Measurements from ENCODE around the gene TXLNA. TPM values are rescaled to one million over a fixed set of nuclear protein-coding genes. Genes with fewer than 3 reads are reported as not detected.

The TXLNA gene
- total RNA-seq, 1 experiment from 2014 or later, result 67.3 TPM

GRCh38 chr1:32159189-32159588, 20.3 kb upstream of the TXLNA start:
- Histone ChIP-seq H3T11ph (ENCODE audit: low read length) (no peak overlapping the region), H4K91ac (ENCODE audit: insufficient read length, low read depth, low read length) (no peak overlapping the region), H2BK120ac (ENCODE audit: low read depth, low read length, poor library complexity, severe bottlenecking) (no peak overlapping the region), H4K20me1 (ENCODE audit: control insufficient read depth, insufficient read depth, insufficient read length) (no peaks in the 10 kb centered on the region), H2BK12ac (ENCODE audit: insufficient read length, low read depth, low read length) (no peak overlapping the region), H2BK20ac (ENCODE audit: low read depth, low read length, poor library complexity, severe bottlenecking) (no peak overlapping the region), H3K4ac (ENCODE audit: low read depth, low read length) (no peak overlapping the region), H3K18ac (ENCODE audit: insufficient read length, low read depth, low read length) (no peak overlapping the region), H3K56ac (ENCODE audit: insufficient read length, low read depth, low read length) (no peak overlapping the region), H3K23ac (ENCODE audit: insufficient read length, low read depth, low read length) (no peak overlapping the region), H2BK15ac (ENCODE audit: low read depth, low read length) (no peak overlapping the region), H3K4me1 (ENCODE audit: insufficient read depth, low read length) (no peaks in the 10 kb centered on the region), H2AK5ac (ENCODE audit: insufficient read length, low read length) (no peak overlapping the region), H3K79me1 (ENCODE audit: insufficient read depth, low read depth, low read length, poor library complexity, severe bottlenecking) (no peaks in the 10 kb centered on the region), H3K79me2 (ENCODE audit: insufficient read depth, low read length) (no peaks in the 10 kb centered on the region), H3K14ac (ENCODE audit: insufficient read depth, low read length) (no peak overlapping the region), H3K27me3 (ENCODE audit: insufficient read depth, low read length) (no peaks in the 10 kb centered on the region), H4K8ac (replicated peaks; ENCODE audit: insufficient read length, low read depth, low read length) (no peak overlapping the region), H3K27ac (ENCODE audit: insufficient read length, low read depth, low read length) (no peak overlapping the region), H3K9ac (ENCODE audit: extremely low read depth, insufficient read length, low read length) (no peak overlapping the region), H4K5ac (ENCODE audit: insufficient read length, low read depth, low read length) (no peak overlapping the region), H2AFZ (ENCODE audit: low read length) (no peak overlapping the region), H3K9me3 (ENCODE audit: control insufficient read depth, low read depth, low read length) (no peaks in the 10 kb centered on the region), H3K4me2 (ENCODE audit: insufficient read depth, insufficient read length, low read length) (no peak overlapping the region), H3K23me2 (ENCODE audit: insufficient read length, low read depth, low read length, poor library complexity, severe bottlenecking) (no peaks in the 10 kb centered on the region), H2BK5ac (ENCODE audit: insufficient read length, low read length) (no peak overlapping the region)
- WGBS (ENCODE audit: extremely low coverage, insufficient read length, low lambda C conversion rate), result no CpG with 5 or more reads among the region's 3 CpGs
- no peak for TF ChIP-seq CTCF (conservative IDR thresholded peaks at IDR 0.05)
- H3K27ac Mint-ChIP-seq, result no peak overlapping the region
- peaks cover 37 to 79% (median 57%) of the 10 kb centered on the region in 3 experiments; a peak in 6 of 7 replicates for H3K36me3 Mint-ChIP-seq (ENCODE audit: insufficient read depth in 1 of 3, low read depth in 3 of 3)
- H3K4me3 Mint-ChIP-seq, result no peak overlapping the region
- DNase-seq, result no peak
- H3K9me3 Mint-ChIP-seq, result no peaks in the 10 kb centered on the region
- H3K4me1 Mint-ChIP-seq, result peaks cover 2 to 3% of the 10 kb centered on the region in 2 experiments; a peak in 2 of 4 replicates
- no peaks in the 10 kb centered on the region for H3K27me3 Mint-ChIP-seq (ENCODE audit: low read depth)

All from H9 (cell line).